ENCODE measurements around the gene NUP210L.
"Not testable (repeated sequence)": the region's sequence is repeated elsewhere in the genome, so short reads cannot be mapped to it uniquely, and the experiment has no call there.

NUP210L gene

DNA sequence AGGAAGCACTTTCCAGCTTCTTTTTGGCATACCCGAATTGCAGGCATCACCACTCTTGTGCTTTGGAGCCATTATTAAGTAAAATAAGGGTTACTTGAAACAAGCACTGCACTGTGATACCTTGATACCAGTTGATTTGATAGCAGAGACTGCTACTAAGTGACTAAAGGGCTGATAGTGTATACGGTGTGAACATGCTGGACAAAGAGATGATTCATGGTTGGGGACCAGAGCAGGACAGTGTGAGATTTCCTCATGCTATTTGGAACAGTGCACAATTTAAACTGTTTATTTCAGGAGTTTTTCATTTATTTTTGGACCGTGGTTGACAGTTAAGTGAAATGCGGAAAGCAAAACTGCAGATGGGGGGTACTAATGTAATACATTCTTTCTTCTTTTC, 154.5 kb downstream of the NUP210L start:
- Histone ChIP-seq H3K27ac (ENCODE audit: low read depth, low read length) (no peak overlapping the region), H2BK5ac (ENCODE audit: low read depth, low read length, poor library complexity) (no peak overlapping the region), H4K12ac (ENCODE audit: low read depth, low read length) (no peak overlapping the region), H2BK12ac (ENCODE audit: low read length) (no peak overlapping the region), H3K4ac (ENCODE audit: low read depth, low read length) (no peak overlapping the region), H3K27me3 (ENCODE audit: insufficient read depth, low read length) (no peaks in the 10 kb centered on the region), H3K18ac (ENCODE audit: low read length) (no peak overlapping the region), H2AFZ (ENCODE audit: insufficient read depth, low read length, poor library complexity) (no peak overlapping the region), H4K8ac (ENCODE audit: low read depth, low read length) (no peak overlapping the region), H2AK5ac (ENCODE audit: low read length) (no peak overlapping the region), H3K14ac (ENCODE audit: low read length) (no peak overlapping the region), H3K9ac (ENCODE audit: low read length) (no peak overlapping the region), H2BK120ac (ENCODE audit: insufficient read depth, low read length, poor library complexity) (no peak overlapping the region), H3K9me3 (ENCODE audit: insufficient read depth, low read depth, low read length) (no peaks in the 10 kb centered on the region), H3K4me1 (ENCODE audit: control insufficient read depth in 1 of 2, insufficient read depth in 2 of 2, low read length in 2 of 2) (peaks cover 0 to 2% of the 10 kb centered on the region in 2 experiments), H3K4me3 (ENCODE audit: low read depth, low read length) (no peak overlapping the region), H3K4me2 (ENCODE audit: low read length) (no peak overlapping the region), H3K36me3 (ENCODE audit: control insufficient read depth in 1 of 2, insufficient read depth in 2 of 2, low read length in 2 of 2) (peaks cover 0 to 2% of the 10 kb centered on the region in 2 experiments), H3K23ac (ENCODE audit: low read length) (no peak overlapping the region), H3K79me2 (ENCODE audit: control insufficient read depth, insufficient read depth, low read length, poor library complexity) (no peaks in the 10 kb centered on the region), H4K91ac (ENCODE audit: low read depth, low read length) (no peak overlapping the region), H3K79me1 (ENCODE audit: low read length) (no peaks in the 10 kb centered on the region)
- no peak for DNase-seq
- no CpG with 5 or more reads among the region's 4 CpGs for WGBS (ENCODE audit: extremely low coverage, insufficient coverage, insufficient read length)

DNA sequence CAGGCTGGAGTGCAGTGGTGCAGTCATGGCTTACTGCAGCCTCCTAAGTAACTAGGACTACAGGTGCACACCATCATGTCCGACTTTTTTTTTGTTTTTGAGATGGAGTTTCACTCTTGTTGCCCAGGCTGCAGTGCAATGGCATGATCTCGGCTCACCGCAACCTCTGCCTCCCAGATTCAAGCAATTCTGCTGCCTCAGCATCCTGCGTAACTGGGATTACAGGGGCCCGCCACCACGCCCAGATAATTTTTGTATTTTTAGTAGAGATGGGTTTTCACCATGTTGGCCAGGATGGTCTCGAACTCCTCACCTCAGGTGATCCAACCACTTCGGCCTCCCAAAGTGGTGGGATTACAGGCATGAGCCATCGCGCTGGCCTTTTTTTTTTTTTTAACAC, 158.0 kb downstream of the NUP210L start:
- not testable (repeated sequence) for H3K27me3 ChIP-seq (ENCODE audit: insufficient read depth, low read length); DNase-seq; H2AK5ac ChIP-seq (ENCODE audit: low read length); H3K27ac ChIP-seq (ENCODE audit: low read depth, low read length); H2BK12ac ChIP-seq (ENCODE audit: low read length); H3K79me1 ChIP-seq (ENCODE audit: low read length); H3K23ac ChIP-seq (ENCODE audit: low read length); H3K18ac ChIP-seq (ENCODE audit: low read length); H4K91ac ChIP-seq (ENCODE audit: low read depth, low read length); H3K79me2 ChIP-seq (ENCODE audit: control insufficient read depth, insufficient read depth, low read length, poor library complexity); H3K9ac ChIP-seq (ENCODE audit: low read length); H2BK5ac ChIP-seq (ENCODE audit: low read depth, low read length, poor library complexity); H3K4ac ChIP-seq (ENCODE audit: low read depth, low read length); H4K8ac ChIP-seq (ENCODE audit: low read depth, low read length); H3K4me2 ChIP-seq (ENCODE audit: low read length); H3K4me3 ChIP-seq (ENCODE audit: low read depth, low read length); H3K14ac ChIP-seq (ENCODE audit: low read length); H3K9me3 ChIP-seq (ENCODE audit: insufficient read depth, low read depth, low read length); H2AFZ ChIP-seq (ENCODE audit: insufficient read depth, low read length, poor library complexity); H2BK120ac ChIP-seq (ENCODE audit: insufficient read depth, low read length, poor library complexity); H4K12ac ChIP-seq (ENCODE audit: low read depth, low read length); H3K4me1 ChIP-seq (ENCODE audit: control insufficient read depth in 1 of 2, insufficient read depth in 2 of 2, low read length in 2 of 2)
- no CpG with 5 or more reads among the region's 10 CpGs for WGBS (ENCODE audit: extremely low coverage, insufficient coverage, insufficient read length)
- peaks cover 15 to 18% of the 10 kb centered on the region in 2 experiments for H3K36me3 ChIP-seq (ENCODE audit: control insufficient read depth in 1 of 2, insufficient read depth in 2 of 2, low read length in 2 of 2)

DNA sequence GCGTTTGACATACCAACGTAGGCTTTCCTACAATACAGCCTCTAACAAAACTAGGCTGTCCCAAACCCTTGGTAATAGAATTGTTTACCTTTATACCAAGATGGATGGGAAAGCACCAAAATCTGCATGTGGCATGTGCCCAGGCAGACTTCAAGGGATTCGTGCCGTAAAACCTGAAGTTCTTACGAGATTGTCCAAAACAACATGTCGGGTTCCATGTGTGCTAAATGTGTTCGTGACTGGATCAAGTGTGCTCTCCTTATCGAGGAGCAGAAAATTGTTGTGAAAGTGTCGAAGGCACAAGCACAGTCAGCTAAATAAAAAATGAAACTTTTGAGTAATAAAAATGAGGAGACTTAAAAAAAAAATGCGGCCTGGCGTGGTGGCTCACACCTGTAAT, 159.2 kb downstream of the NUP210L start:
- H3K27me3 ChIP-seq (ENCODE audit: insufficient read depth, low read length), result no peaks in the 10 kb centered on the region
- no CpG with 5 or more reads among the region's 11 CpGs for WGBS (ENCODE audit: extremely low coverage, insufficient coverage, insufficient read length)
- H3K18ac ChIP-seq (ENCODE audit: low read length), result no peak overlapping the region
- no peak overlapping the region for H4K91ac ChIP-seq (ENCODE audit: low read depth, low read length)
- no peak overlapping the region for H2AK5ac ChIP-seq (ENCODE audit: low read length)
- H3K9ac ChIP-seq (ENCODE audit: low read length), result no peak overlapping the region
- H3K36me3 ChIP-seq (ENCODE audit: control insufficient read depth in 1 of 2, insufficient read depth in 2 of 2, low read length in 2 of 2), result peaks cover 15 to 19% of the 10 kb centered on the region in 2 experiments
- no peaks in the 10 kb centered on the region for H3K9me3 ChIP-seq (ENCODE audit: insufficient read depth, low read depth, low read length)
- H3K4me1 ChIP-seq (ENCODE audit: control insufficient read depth in 1 of 2, insufficient read depth in 2 of 2, low read length in 2 of 2), result no peaks in the 10 kb centered on the region
- no peak overlapping the region for H2AFZ ChIP-seq (ENCODE audit: insufficient read depth, low read length, poor library complexity)
- H2BK12ac ChIP-seq (ENCODE audit: low read length), result no peak overlapping the region
- H3K79me2 ChIP-seq (ENCODE audit: control insufficient read depth, insufficient read depth, low read length, poor library complexity), result peaks cover 4% of the 10 kb centered on the region
- no peak overlapping the region for H3K4ac ChIP-seq (ENCODE audit: low read depth, low read length)
- no peak overlapping the region for H2BK5ac ChIP-seq (ENCODE audit: low read depth, low read length, poor library complexity)
- no peak for DNase-seq
- no peak overlapping the region for H3K23ac ChIP-seq (ENCODE audit: low read length)
- no peak overlapping the region for H4K12ac ChIP-seq (ENCODE audit: low read depth, low read length)
- no peak overlapping the region for H3K14ac ChIP-seq (ENCODE audit: low read length)
- peaks cover 2% of the 10 kb centered on the region for H3K79me1 ChIP-seq (ENCODE audit: low read length)
- H2BK120ac ChIP-seq (ENCODE audit: insufficient read depth, low read length, poor library complexity), result no peak overlapping the region
- no peak overlapping the region for H4K8ac ChIP-seq (ENCODE audit: low read depth, low read length)
- H3K4me2 ChIP-seq (ENCODE audit: low read length), result no peak overlapping the region
- H3K27ac ChIP-seq (ENCODE audit: low read depth, low read length), result no peak overlapping the region
- H3K4me3 ChIP-seq (ENCODE audit: low read depth, low read length), result no peak overlapping the region

DNA sequence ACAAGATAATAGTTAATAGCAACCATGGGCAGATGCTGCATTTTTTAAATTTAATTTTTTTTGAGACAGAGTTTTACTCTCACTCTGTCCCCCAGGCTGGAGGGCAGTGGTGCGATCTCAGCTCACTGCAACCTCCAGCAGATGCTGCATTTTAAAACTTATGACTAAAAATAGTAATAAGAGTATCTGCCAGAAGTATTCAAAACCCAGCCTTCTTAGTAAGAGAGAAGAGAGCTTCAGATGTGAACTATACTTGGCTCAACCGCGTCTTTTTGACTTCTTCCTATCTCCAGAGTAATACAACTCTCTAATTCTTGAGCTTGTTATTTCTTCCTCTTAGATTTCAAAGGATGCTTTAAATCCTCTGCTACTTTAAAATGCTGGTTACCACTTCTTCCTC, 159.7 kb downstream of the NUP210L start:
- Histone ChIP-seq H3K23ac (ENCODE audit: low read length) (no peak overlapping the region), H3K4me2 (ENCODE audit: low read length) (no peak overlapping the region), H3K9me3 (ENCODE audit: insufficient read depth, low read depth, low read length) (no peaks in the 10 kb centered on the region), H3K18ac (ENCODE audit: low read length) (no peak overlapping the region), H2AK5ac (ENCODE audit: low read length) (no peak overlapping the region), H3K79me1 (ENCODE audit: low read length) (peaks cover 3% of the 10 kb centered on the region), H2BK120ac (ENCODE audit: insufficient read depth, low read length, poor library complexity) (no peak overlapping the region), H3K4ac (ENCODE audit: low read depth, low read length) (no peak overlapping the region), H4K12ac (ENCODE audit: low read depth, low read length) (no peak overlapping the region), H4K8ac (ENCODE audit: low read depth, low read length) (no peak overlapping the region), H3K14ac (ENCODE audit: low read length) (no peak overlapping the region), H3K36me3 (ENCODE audit: control insufficient read depth in 1 of 2, insufficient read depth in 2 of 2, low read length in 2 of 2) (peaks cover 15 to 19% of the 10 kb centered on the region in 2 experiments), H3K79me2 (ENCODE audit: control insufficient read depth, insufficient read depth, low read length, poor library complexity) (peaks cover 5% of the 10 kb centered on the region), H2BK5ac (ENCODE audit: low read depth, low read length, poor library complexity) (no peak overlapping the region), H2BK12ac (ENCODE audit: low read length) (no peak overlapping the region), H2AFZ (ENCODE audit: insufficient read depth, low read length, poor library complexity) (no peak overlapping the region), H3K9ac (ENCODE audit: low read length) (no peak overlapping the region), H3K4me1 (ENCODE audit: control insufficient read depth in 1 of 2, insufficient read depth in 2 of 2, low read length in 2 of 2) (no peaks in the 10 kb centered on the region), H4K91ac (ENCODE audit: low read depth, low read length) (no peak overlapping the region), H3K27ac (ENCODE audit: low read depth, low read length) (no peak overlapping the region), H3K27me3 (ENCODE audit: insufficient read depth, low read length) (no peaks in the 10 kb centered on the region), H3K4me3 (ENCODE audit: low read depth, low read length) (no peak overlapping the region)
- WGBS (ENCODE audit: extremely low coverage, insufficient coverage, insufficient read length), result no CpG with 5 or more reads among the region's 3 CpGs
- DNase-seq, result no peak

All from trophoblast cell (in vitro differentiated cells and primary cell).